ENCODE data around the gene FAM114A2.

- TF ChIP-seq CTCF (IDR thresholded peaks at IDR 0.05), result no peak
- no peak for TF ChIP-seq POLR2A (IDR thresholded peaks at IDR 0.05)
Observed at GRCh38 chr5:153998010-153998409, 40.7 kb downstream of the FAM114A2 start.

Measured in body of pancreas (tissue), 4 donors.